HTR-8/SVneo (cell line): ENCODE measurements around the gene SHF.
A peak's percentile ranks its signal among the peaks of the same experiment; 100 is the strongest.

Experiments used
- DNase-seq: peaks from one replicate; pipeline ENCODE4 v3.0.0; 2011; ENCODE audit warnings: low spot score, mixed read lengths; ENCODE audit not compliant: insufficient read length
- FAIRE-seq: peaks from 2 replicates; lab custom pipeline; 2011; peaks lifted over from hg19 to GRCh38; lab: Jason Lieb, UNC

The SHF gene

GRCh38 chr15:45200001-45200798 is 12.4 kb upstream of the SHF start:
- DNase-seq (peak; percentile 75), FAIRE-seq (no peak)

GRCh38 chr15:45199136-45199810 is 11.5 kb upstream of the SHF start:
- FAIRE-seq (no peak), DNase-seq (no peak)

DNA sequence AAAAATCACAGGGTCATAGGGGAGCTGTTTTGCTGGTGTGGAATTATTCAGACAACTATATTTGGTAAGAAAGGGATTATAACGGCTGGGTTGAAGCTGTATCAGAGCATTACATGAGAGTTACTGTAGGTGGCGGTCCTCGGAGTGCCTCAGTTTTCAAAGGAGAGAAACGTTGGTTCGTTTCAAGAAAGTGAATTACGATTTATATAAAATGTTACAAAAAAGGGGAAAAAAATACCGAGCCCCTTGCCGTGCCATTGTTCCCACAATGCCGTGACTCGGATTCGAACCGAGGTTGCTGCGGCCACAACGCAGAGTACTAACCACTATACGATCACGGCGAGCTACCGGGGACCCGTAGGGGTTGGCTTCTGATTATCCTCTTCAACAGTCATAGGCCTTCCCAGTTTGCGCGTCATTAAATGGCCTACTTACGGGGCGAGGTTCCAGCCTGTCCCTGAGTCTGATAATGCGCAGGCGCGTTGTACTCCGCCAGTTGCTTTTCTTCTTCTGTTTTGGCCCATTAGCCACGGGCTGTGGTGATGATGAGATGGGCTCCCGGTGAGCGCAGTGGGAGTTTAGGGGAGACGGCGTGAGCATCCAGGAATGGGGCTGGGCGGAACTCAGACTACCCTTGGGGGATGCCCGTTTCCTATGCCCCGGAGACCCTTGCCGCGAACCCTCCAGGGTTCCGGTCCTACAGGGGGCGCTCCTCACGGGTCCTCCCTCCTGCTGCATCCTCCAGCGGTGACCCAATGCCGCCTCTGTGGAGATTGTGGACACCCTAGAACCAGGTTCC is 10.8 kb upstream of the SHF start:
- FAIRE-seq (no peak), DNase-seq (peak; percentile 83)

GRCh38 chr15:45197512-45197911 is 9.7 kb upstream of the SHF start:
- FAIRE-seq: no peak
- DNase-seq: no peak

DNA sequence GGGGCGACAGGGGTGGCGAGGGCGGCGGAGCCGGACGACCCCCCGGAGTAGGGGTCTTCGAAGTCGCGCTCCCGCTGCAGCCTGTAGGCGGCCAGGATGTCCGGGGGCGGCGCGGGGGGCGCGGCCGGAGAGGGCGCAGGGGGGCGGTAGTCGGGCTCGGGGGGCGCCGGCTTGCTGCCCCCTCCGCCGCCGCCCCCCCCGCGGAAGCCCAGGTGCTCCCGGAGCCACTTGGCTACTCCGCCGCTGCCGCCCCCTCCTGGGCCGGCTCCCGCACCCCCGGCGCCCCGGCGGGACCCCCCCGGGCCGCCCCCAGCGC is 230 bp downstream of the SHF start:
- no peak for DNase-seq
- FAIRE-seq: no peak

DNA sequence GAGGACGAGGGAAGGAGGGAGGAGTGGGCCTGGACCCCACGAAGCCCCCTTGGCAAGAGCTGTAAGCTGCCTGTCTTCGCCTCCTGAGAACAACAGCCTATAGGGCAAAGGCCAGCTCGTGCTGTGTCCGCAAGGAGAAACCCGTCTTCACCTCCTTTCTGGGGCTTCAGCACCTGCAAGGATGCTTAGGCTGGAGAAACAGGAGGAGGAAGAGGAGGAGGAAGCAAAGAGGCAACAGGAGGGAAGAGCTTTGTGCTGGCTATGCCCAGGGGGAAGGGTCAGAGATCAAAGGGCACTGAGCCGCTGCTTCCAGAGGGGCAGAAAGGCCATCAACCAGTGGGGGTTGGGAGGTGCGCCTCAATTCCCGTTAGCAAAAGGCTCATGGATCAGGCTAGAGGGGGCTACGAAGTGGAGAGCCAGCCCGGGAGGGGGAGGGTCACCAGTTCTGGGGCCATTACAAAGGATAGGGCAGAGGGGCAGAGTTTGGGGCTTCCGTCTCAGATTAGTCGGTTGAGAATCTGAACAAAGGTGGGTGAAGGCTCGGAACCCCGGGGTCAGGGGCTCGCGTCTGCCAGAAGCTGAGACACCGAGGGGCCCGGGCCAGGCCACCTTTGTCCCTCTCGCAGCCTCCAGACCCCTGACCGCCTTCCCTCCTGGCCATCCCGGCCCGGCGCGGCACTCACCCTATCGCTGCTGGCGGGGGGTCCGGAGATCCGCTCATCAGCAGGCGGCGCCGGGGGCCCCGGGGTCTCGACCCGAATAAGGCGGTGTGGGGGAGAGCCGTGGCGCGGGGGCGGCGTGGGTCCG is 792 bp downstream of the SHF start:
- FAIRE-seq: no peak

DNA sequence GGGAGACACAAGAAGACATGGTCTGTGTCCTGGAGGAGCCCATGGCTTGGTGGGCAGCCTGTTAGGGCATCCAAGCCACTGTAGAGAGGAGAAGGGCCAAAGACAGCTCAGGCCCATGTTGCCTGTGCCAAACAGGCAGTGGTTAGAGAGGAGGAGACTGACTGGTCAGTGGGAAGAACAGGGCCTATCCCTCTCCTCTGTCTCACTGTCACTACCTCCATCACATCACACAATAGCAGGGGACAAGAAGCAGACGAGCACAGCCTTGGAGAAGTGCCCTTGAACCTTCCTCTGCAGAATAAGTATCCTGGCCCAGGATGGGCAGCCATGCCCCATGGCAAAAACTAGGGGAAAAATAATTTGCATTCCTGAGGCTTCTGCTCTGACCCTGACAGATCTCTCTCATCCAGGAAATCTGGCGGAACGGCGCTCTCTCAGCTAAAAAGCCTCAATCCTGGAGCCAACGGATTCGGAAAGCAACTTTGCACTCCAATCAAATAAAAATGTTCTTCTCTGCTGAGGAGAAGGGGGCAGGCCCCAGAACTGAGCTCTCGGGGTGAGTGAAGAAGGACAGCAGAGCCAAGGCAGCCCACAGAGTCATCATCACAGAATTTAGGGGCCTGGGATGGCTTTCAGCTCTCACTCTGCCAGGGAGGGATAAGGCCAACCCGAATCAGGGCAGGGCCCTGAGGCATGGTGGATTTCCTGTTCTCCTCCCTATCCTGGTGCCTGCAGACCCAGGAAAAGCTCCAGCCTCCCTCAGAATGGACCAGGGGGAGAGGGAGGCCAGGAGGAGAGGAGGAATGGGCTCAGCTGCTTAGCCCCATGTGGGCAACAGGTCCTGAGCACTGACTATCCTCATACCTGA is 1.6 kb downstream of the SHF start:
- FAIRE-seq (no peak), DNase-seq (no peak)

More for the DNA sequence above, 792 bp downstream of the SHF start:
- no peak for DNase-seq

DNA sequence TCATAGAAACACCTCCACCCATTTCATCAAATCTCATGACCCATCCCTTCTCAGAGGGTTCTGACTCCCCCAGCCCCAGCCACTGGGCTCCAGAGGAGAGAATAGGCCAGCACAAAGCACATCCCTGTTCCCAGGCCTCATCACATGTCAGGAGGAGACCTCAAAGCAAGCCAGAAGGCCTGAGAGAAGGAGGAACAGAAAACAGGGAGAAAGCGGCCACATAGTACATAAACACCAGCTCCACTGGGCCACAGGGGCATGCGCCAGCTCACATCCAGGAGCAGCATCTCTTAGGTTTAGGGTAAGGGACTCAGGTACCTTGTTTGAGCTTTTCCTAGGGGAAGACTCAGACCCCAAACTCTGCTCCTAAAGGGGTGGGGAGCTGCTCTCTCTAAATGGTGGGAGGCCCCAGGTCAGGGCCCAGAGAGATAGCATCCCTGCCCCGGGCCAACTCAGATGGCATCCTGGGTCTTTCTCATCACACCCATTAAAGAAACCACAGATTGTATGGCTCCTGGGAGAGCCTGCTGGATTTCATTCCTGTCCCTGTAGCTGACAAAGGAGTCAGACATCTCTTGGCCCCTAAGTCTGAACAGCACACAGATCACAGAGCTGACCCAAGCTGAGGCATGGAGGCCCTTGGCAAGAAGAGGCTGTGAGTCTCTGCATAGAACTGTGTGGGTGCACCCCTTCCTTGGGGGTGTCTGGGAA is 2.5 kb downstream of the SHF start:
- FAIRE-seq (no peak), DNase-seq (no peak)

DNA sequence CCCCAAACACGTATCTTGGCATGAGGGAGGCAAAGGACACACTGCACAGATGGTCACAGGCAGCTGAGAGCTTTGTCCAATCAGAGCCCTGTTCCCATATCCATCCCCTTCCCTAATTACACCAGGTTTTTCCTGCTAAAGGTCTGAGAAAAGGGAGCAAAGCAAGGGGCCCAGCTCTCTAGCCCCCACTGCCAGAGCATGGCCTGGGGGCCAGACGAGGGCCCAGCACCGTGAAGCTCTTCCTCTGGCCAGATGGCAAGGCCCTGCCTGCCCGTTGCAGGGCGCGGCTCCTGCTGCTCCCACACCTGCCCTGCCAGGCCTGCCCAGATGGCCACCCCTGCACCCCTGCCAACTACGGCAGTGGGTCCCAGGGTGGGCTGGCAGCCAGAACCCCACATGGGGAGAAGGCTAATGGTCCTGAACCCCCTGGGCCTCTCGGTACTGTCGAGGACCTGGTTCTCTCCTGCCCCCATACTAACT is 3.2 kb downstream of the SHF start:
- FAIRE-seq: no peak
- DNase-seq: no peak

DNA sequence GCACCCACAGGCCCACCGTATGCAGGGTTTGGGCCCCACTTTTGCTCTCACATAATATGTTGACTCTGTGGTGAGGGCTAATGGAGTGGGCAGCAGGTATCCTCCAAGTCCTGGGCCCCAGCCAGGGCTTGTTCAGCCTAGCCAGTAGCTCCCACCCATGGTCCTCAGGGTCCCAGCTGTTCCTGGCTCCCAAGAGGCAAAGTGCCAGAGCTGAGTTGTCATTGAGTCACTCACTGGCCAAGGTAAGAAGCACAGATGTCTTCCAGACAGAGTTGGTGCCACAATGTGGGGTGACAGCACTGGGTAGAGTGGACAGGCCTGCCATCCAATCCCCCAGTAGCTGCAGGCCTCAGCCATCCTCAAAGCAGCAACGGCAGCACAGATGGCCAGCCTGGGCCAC is 4.3 kb downstream of the SHF start:
- FAIRE-seq (no peak), DNase-seq (no peak)

- no peak for FAIRE-seq
- DNase-seq: no peak
Observed at GRCh38 chr15:45182996-45183395, 4.8 kb downstream of the SHF start.

DNA sequence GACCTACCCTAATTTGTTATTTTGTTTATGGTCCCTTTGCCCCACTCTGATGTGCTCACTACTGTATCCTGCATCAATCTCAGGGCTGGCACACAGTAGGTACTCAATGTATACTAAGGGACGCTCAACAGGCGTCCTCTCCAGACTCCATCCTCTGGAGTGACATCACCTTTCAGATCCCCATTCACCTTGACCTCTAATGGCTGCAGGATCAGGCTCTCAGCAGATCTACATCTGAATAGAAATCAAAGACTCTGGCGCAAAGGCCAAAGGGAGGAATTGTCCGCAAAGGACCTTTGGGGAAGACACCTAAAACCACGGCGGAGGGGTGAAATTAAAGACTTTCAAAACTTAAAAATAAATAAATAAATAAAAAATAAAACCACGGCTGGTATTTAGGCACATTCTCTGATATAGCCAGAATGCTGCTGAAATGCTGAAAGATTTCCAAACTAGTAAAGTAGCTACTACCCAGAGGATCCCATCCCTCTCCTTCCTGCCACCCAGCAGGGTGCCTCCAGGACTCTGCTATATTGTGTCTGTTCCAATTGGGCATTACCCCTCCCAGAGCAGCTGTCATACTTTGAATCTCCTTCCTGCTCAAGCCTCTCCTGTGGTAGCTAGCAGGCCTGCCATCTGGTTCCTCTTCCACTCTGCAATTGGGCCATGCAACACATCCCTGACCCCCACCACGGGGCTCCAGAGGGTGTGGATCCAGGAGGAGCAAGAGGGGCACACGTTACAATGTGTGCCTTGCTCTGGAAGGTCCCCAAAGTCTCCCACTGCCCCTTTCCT is 6.1 kb downstream of the SHF start:
- no peak for FAIRE-seq
- DNase-seq: no peak

DNA sequence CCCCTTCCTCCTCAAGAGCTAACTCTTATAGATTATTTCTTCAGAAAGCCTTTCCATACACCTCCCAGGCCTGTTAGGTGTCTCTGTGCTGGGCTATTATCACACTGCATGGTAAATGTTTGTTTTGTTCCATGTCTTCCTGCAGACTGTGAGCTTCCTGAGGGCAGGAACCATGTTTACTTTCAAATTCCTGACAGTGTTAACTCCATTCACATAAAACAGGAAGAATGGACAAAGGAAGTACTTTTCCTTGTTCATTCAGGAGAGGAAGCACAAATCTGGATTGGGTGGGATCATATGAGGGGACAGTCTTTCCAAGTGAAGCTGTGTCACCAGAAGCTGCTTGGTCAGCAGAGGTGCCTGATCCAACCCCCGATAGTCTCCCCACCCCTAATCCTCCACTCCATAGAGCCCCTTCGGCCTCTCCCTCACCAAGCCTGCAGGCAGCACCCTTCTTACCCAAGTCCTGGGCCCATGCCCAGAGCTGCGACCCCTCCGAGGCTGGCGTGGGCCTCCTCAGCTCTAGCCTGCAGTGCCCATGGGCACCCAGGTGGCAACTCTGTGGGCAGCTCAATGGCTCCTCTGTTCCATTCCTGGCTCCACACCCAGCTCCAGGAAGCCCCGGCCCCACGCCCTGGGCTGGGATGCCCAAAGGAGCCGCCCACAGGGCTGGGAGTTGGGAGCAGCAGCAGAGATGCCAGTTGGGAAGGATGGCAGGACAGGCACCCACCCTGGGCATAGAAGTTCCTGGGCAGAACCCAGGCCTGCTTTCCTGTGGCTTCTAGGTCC is 6.9 kb downstream of the SHF start:
- FAIRE-seq: no peak
- no peak for DNase-seq

DNA sequence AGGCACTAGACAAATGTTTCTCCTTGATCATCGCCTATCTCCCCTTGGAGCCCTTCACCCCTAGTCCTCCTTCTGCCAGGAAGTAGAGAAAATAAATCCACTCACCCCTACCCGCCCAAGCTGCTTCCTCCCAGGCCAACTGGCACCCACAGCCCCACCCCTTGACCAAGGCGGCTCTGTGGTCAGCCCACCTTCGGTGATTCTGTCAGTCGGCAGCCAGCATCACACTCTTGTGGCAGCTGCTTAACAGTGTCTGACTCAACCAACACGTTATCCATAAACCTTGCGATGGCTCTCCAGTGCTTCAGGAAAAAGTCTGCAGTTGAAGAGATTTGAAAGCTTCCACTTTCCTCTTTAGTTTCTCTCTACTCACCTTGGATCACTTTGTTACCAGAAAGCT is 7.6 kb downstream of the SHF start:
- no peak for DNase-seq
- FAIRE-seq: no peak

GRCh38 chr15:45179221-45179985 is 8.4 kb downstream of the SHF start:
- no peak for DNase-seq
- FAIRE-seq: peak; percentile 42

GRCh38 chr15:45177285-45177684 is 10.5 kb downstream of the SHF start:
- DNase-seq (no peak), FAIRE-seq (no peak)
